Parathyroid adenoma (tissue), 2 donors: ENCODE measurements around the gene CXCL5.

Experiments
- H2AFZ ChIP-seq: fragments of 300-600 bp; sonication (generic); one replicate; pipeline ENCODE4 v1.7.0; 2017; ENCODE audit warnings: antibody characterized with exemption, mild to moderate bottlenecking
- H3K27ac ChIP-seq: fragments of 300-600 bp; sonication (generic); one replicate; pipeline ENCODE4 v1.7.0; 2017
- H3K27me3 ChIP-seq: fragments of 300-600 bp; sonication (generic); one replicate; pipeline ENCODE4 v1.7.0; 2017; ENCODE audit warnings: low read length; ENCODE audit not compliant: control insufficient read depth, insufficient read depth
- H3K36me3 ChIP-seq: fragments of 300-600 bp; sonication (generic); one replicate; pipeline ENCODE4 v1.7.0; 2017; ENCODE audit warnings: low read length; ENCODE audit not compliant: control insufficient read depth, insufficient read depth
- H3K4me1 ChIP-seq: fragments of 300-600 bp; sonication (generic); one replicate; pipeline ENCODE4 v1.7.0; 2017; ENCODE audit warnings: control low read depth
- H3K4me2 ChIP-seq: fragments of 300-600 bp; sonication (generic); one replicate; pipeline ENCODE4 v1.7.0; 2017; ENCODE audit warnings: low read length
- H3K4me3 ChIP-seq: fragments of 300-600 bp; sonication (generic); one replicate; pipeline ENCODE4 v1.7.0; 2017; ENCODE audit warnings: low read depth, low read length
- H3K79me2 ChIP-seq: fragments of 300-600 bp; sonication (generic); one replicate; pipeline ENCODE4 v1.7.0; 2017; ENCODE audit warnings: control low read depth
- H3K9ac ChIP-seq: fragments of 300-600 bp; sonication (generic); one replicate; pipeline ENCODE4 v1.7.0; 2017; ENCODE audit warnings: mild to moderate bottlenecking
- H3K9me3 ChIP-seq: fragments of 300-600 bp; sonication (generic); one replicate; pipeline ENCODE4 v1.7.0; 2017; ENCODE audit warnings: low read length; ENCODE audit not compliant: control insufficient read depth
- TF ChIP-seq, protein P1 (sequence below): fragments of 300-600 bp; sonication (generic); IDR thresholded peaks from one replicate; pipeline ENCODE4 v1.7.0; 2017; ENCODE audit warnings: antibody characterized with exemption, mild to moderate bottlenecking
- donor health status: primary hyperparathyroidism.

The CXCL5 gene

DNA sequence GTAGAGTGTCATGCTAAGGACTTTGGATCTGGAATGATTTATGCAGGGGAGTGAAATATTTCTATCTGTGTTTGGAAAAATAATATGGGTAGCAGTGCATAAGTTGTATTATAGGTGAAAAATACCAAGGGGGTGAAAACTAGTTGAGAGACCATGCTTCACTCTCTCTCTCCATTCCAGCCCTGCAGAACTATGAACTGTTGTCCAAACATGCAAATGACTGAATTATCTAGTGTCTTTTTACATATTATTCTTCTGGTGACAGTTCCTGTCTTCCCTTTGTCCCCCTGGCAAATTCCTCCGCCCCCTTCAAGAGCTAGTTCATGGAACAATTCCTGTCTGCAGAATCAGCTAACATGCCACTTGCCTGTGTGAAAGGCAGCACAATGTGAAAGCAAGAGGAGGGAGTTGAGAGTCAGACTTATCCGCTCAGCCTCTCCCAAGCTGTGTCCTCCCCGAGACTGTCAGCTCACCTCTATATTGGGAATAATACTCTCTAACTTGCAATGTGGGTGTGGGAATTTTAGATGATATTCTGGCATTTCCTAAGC, 19.0 kb downstream of the CXCL5 start:
- Histone ChIP-seq H3K36me3 (no peaks in the 10 kb centered on the region), H3K9ac (no peak overlapping the region), H3K27me3 (no peaks in the 10 kb centered on the region), H3K27ac (no peak overlapping the region), H3K4me3 (no peak overlapping the region), H3K79me2 (no peaks in the 10 kb centered on the region), H3K4me2 (no peak overlapping the region), H2AFZ (no peak overlapping the region), H3K4me1 (no peaks in the 10 kb centered on the region), H3K9me3 (no peaks in the 10 kb centered on the region)
- TF ChIP-seq, protein P1, sequence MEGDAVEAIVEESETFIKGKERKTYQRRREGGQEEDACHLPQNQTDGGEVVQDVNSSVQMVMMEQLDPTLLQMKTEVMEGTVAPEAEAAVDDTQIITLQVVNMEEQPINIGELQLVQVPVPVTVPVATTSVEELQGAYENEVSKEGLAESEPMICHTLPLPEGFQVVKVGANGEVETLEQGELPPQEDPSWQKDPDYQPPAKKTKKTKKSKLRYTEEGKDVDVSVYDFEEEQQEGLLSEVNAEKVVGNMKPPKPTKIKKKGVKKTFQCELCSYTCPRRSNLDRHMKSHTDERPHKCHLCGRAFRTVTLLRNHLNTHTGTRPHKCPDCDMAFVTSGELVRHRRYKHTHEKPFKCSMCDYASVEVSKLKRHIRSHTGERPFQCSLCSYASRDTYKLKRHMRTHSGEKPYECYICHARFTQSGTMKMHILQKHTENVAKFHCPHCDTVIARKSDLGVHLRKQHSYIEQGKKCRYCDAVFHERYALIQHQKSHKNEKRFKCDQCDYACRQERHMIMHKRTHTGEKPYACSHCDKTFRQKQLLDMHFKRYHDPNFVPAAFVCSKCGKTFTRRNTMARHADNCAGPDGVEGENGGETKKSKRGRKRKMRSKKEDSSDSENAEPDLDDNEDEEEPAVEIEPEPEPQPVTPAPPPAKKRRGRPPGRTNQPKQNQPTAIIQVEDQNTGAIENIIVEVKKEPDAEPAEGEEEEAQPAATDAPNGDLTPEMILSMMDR, result no peak

DNA sequence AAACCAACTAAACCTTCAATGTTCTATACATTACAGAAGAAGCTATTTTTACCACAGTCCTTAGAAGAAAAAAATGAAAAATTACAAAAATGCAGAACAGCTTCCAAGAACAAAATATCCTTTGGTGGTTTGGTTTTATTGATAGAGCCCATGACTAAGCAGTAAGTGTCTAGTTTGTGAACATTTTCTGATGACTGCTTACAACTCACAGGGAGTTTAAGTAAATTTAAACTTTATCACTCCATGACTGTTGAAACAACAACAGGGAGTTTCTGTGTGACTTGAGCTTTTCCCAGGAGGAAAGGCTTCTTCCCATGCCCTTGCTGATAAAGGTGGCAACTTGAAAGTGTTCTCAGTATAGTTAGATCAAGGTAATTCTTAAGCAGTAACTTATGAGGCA, 19.6 kb downstream of the CXCL5 start:
- no peaks in the 10 kb centered on the region for H3K36me3 ChIP-seq
- no peaks in the 10 kb centered on the region for H3K27me3 ChIP-seq
- no peaks in the 10 kb centered on the region for H3K4me1 ChIP-seq
- H3K9me3 ChIP-seq, result no peaks in the 10 kb centered on the region
- H3K4me2 ChIP-seq, result no peak overlapping the region
- H3K27ac ChIP-seq, result no peak overlapping the region
- TF ChIP-seq, protein P1, result no peak
- H3K79me2 ChIP-seq, result no peaks in the 10 kb centered on the region
- no peak overlapping the region for H3K9ac ChIP-seq
- H2AFZ ChIP-seq, result no peak overlapping the region
- no peak overlapping the region for H3K4me3 ChIP-seq

DNA sequence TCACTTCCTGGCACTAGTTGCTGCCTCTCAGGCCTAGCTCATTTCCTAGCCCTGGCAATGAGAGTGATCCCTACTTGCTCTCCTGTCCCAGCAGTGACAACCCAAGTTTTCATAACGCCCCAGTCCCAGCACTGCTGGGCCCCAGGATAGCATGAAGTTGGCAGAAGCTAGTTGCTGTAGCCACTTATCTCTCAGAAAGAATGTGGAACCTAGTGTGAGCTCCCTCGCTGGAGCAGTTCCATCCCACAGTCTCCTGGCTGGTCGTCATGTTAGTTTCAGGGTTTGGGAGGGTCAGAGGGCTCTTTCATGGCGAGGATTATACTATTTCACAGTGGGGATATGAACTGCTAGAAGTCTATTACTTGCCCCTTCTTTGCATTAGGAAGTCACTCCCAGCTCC, 21.8 kb downstream of the CXCL5 start:
- Histone ChIP-seq H2AFZ (no peak overlapping the region), H3K9me3 (no peaks in the 10 kb centered on the region), H3K27me3 (no peaks in the 10 kb centered on the region), H3K27ac (no peak overlapping the region), H3K4me1 (no peaks in the 10 kb centered on the region), H3K4me3 (no peak overlapping the region), H3K79me2 (no peaks in the 10 kb centered on the region), H3K36me3 (no peaks in the 10 kb centered on the region), H3K4me2 (no peak overlapping the region), H3K9ac (no peak overlapping the region)
- TF ChIP-seq, protein P1, result no peak

DNA sequence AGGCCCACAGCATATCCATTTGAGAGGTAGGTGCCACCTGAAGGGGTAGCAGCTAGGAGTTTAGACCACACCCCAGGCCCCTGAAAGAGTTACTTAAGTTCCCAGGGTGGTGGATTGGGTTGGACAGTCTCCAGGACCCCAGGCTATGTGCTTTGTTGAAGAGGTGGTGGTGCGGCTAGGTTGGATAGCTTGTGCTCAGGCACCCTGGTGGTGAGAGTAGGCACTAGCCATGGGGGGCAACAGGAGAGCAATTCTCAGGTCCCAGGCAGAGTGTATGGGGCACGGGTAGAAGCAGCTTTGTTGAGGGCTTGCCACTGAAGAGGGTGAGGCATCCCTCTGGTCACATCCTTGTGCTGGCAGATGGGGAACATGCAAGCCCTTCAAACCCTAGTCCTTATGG, 22.3 kb downstream of the CXCL5 start:
- TF ChIP-seq, protein P1, result no peak
- H3K4me1 ChIP-seq, result no peaks in the 10 kb centered on the region
- H3K4me2 ChIP-seq, result no peak overlapping the region
- no peaks in the 10 kb centered on the region for H3K27me3 ChIP-seq
- H2AFZ ChIP-seq, result no peak overlapping the region
- H3K9ac ChIP-seq, result no peak overlapping the region
- H3K79me2 ChIP-seq, result no peaks in the 10 kb centered on the region
- no peak overlapping the region for H3K27ac ChIP-seq
- no peaks in the 10 kb centered on the region for H3K36me3 ChIP-seq
- H3K9me3 ChIP-seq, result no peaks in the 10 kb centered on the region
- H3K4me3 ChIP-seq, result no peak overlapping the region

DNA sequence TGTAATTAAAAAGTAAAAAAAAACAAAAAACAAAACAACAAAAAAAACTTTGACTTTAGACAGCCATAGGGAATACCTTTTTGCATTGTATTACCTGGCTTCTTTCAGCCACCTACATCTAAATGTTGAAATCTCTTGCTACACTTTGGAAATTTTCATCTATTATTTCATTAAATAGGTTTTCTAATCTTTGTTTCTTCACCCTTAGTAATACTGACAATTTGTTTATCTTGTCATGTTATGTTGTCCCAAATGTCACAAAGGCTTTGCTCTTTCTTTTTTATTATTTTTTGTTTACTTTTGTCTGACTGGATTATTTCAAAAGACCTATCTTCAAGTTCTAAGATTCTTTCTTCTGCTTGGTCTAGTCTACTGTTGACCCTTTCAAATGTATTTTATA, 24.1 kb downstream of the CXCL5 start:
- Histone ChIP-seq H3K27ac (no peak overlapping the region), H3K4me3 (no peak overlapping the region), H3K9me3 (no peaks in the 10 kb centered on the region), H2AFZ (no peak overlapping the region), H3K27me3 (no peaks in the 10 kb centered on the region), H3K79me2 (no peaks in the 10 kb centered on the region), H3K4me2 (no peak overlapping the region), H3K4me1 (no peaks in the 10 kb centered on the region), H3K9ac (no peak overlapping the region), H3K36me3 (no peaks in the 10 kb centered on the region)
- TF ChIP-seq, protein P1, result no peak
